GM13976 (cell line): ENCODE results near the gene DOK4.
A peak's percentile ranks its signal among the peaks of the same experiment; 100 is the strongest.

Experiments
- DNase-seq: peaks from one replicate; pipeline ENCODE4 v3.0.0; 2012; ENCODE audit warnings: low spot score
- in situ Hi-C: fragments of 300-500 bp; cut with MboI; formaldehyde crosslinking; loops from one replicate; pipeline ENCODE4 v1.12.0; 2022; ENCODE audit warnings: low sequenced_read_pairs, mixed read lengths, inconsistent platforms; ENCODE audit not compliant: unreplicated experiment
- TF ChIP-seq, protein P1 (sequence below): IDR thresholded peaks from 2 replicates; pipeline ENCODE4 v1.5.1; 2012; ENCODE audit warnings: borderline replicate concordance, mild to moderate bottlenecking; ENCODE audit not compliant: insufficient read depth; ENCODE audit errors: extremely low read depth, missing control alignments, control extremely low read depth

The DOK4 gene

DNA sequence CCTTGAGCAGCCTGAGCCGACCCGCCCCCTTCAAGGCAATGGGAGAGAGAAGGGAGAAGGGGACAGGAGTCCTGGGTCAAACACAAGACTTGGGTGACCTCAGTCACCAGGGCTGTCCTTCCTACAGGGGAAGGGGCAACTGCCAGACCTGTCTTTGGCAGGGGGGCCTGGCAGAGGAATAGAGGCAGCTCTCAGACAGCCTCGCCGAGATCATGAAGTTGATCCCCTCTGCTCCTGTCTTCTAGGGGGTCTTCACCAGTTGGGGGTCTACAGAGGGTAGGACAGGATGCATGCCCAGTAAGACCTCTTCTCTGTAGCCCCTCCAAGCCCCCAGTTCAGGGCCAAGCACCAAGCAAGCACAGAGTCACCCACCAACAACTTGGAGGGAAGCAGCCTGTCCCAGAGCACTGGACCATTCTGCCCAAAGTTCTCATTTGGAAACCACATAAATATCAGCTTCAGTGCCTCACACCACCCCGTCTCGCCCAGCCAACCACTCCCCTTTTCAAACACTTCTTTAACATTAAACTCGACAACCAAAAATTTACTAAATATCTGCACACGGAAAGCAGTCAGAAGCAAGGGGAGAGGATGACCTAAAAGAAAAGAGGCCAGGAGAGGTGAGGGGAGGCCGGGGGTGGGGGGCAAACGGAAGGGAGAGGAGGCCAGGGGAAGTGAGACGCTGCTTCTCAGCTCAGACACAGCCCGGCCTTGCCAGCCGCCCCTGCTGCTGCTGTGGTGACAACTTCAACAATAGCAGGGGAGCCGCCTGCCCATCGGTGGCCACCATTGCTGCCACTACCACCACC lies 7.7 kb downstream of the DOK4 start:
- in situ Hi-C loops, result no loop called here
- TF ChIP-seq, protein P1, sequence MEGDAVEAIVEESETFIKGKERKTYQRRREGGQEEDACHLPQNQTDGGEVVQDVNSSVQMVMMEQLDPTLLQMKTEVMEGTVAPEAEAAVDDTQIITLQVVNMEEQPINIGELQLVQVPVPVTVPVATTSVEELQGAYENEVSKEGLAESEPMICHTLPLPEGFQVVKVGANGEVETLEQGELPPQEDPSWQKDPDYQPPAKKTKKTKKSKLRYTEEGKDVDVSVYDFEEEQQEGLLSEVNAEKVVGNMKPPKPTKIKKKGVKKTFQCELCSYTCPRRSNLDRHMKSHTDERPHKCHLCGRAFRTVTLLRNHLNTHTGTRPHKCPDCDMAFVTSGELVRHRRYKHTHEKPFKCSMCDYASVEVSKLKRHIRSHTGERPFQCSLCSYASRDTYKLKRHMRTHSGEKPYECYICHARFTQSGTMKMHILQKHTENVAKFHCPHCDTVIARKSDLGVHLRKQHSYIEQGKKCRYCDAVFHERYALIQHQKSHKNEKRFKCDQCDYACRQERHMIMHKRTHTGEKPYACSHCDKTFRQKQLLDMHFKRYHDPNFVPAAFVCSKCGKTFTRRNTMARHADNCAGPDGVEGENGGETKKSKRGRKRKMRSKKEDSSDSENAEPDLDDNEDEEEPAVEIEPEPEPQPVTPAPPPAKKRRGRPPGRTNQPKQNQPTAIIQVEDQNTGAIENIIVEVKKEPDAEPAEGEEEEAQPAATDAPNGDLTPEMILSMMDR, result no peak
- no peak for DNase-seq

DNA sequence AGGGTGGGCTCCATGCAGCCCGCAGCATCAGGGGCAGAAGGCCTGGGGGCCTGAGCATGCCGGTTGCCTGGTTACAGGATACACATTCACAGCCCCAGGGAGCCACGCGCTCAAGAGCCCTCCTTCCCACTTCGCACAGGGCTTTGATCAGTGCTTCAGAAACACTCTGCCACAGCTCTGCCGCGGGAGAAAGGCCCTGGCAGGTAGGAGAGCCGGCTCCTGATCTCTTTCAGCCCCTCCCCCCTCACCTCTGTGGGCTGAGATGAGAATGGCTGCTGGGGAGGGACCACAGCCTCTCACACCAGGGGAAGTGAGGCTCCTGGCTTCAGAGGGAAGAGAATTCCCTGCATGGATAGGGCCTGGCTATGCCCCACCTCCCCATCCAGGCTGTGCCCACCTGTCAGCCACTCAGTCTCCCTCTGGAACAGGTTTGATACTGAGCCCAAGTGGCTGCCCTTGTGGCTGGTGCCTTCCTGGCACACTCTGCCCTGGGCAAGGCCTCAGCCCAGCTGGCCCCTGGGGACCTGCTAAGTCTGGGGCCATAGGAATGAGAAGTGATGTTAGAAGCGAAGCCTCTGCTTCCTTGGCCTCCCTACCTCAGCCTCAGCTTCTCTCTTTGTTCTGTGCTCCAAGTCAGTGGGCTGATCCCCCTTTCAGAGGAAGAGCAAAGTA lies 8.6 kb downstream of the DOK4 start:
- no peak for DNase-seq
- TF ChIP-seq, protein P1, result no peak

DNA sequence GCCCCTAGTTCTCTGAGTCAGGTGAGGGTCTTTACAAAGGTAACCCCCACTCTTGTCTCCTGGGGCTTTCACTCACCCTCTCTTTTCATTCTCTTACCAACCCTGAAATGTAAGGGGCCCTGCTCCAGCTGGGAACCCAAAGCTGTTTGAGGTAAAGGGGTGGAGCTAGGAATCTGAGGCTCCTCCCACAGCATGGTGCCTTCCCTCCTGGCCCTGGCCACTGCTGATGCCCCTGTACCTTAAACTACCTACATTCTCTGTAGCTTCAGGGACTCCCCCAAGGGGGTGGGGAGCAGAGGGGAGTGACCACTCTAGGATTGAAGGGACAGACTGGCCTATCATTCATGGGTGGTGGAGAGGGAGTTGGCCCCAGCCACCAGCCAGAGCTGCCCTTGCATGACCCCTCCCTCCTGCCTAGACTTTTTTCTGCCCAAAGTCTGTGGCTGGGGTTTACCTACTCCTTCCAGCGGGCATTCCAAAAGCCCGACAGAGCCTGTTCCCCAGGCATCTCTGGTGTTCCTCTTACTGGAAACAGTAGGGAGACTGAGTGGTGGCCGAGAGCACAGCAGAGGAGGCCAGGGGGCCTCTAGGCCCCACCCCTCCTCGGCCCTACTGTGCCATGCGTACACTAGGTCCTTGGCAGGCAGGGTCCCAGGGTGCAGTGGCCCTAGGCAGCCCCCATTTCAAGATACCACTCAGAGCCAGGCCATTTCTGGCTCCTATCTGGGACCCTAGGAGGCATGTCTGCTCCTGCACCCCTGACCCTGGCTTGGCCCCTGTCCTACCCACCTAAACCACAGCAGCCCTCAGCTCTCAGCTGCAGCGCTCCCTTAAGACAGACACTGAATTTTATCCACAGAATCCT lies 9.5 kb downstream of the DOK4 start:
- no peak for DNase-seq
- TF ChIP-seq, protein P1, result no peak
- in situ Hi-C loops, result no loop called here

More for the DNA sequence above, 8.6 kb downstream of the DOK4 start:
- in situ Hi-C loops, result no loop called here

DNA sequence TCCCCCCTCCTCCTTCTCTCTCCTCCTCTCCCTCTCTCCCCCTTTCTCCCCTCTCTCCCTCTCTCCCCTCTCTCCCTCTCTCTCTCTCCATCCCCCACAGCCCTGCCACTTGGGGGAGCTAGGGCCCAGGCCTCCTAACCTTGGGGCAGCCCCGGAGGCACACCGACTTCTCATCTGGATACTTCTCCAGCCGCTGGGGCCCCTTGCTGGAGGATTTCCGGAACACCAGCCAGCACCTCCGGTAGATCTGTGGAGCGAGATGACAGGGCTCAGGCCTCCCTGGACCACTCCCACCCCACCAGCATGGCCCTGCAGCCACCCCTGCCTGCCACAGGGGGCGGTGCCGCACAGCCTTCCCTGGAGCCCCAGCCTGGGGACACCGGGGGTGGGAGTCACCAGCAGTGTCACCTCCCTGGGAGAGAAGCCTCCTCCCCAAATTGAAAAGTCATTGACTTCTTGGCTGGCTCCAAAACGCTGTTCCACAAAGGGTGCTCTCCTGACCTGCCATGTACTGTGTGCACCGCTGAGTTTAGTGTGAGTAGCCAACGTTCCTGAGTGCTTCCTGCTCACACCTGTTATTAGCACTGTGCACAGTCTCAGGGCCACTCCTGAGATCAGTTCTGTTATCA lies 10.5 kb downstream of the DOK4 start:
- TF ChIP-seq, protein P1, result peak; percentile 85
- peak; percentile 88 for DNase-seq
- in situ Hi-C loops, result no loop called here

DNA sequence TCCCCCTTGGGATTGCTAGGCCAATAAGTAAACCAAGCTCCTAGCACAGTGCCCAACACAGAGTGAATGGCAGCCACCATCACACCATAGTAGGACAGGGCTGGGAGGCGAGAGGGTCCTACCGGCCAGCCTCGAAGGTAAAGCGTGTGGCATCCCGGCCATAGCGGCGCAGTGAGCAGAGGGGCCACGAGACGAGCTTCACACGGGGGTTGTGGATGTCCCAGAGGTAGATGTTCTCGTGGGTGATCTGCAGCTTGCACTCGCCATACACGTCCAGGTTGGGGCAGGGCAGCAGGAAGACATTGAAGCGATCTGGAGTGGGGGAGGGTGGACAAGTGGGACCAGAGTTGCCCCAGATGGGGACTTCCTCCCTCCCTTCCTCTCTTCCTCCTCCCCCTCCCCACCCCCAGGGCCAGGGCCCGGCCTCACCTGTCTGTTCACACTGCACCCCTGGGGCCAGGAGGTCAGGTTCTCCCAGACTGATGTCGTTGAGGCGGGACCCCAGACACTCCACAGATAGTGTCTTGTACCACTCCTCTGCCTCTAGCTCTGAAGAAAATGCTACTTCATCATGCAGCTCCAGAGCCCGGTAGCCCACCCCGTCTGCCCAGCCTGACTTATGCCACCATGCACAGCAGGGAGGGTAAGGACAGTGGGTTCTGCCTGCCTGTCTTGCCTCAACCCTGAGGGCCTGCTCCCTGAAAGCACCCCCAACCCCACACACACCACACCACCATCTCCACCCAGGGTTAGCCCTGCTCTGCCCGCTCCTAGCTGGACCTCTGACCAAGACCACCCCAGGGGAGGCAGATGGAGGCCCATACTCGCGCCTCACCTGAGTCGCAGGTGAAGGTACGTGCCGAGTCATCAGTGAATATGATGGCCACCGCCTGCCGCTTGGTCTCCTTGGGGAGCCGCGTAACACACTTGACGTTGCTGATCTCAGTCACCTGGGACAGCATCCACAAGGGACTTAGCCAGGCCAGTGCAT lies 11.3 kb downstream of the DOK4 start:
- no peak for DNase-seq
- TF ChIP-seq, protein P1, result no peak
- in situ Hi-C loops, result no loop called here
